GM12878 (cell line): ENCODE results near the gene TESK2. TPM values are rescaled to one million over a fixed set of nuclear protein-coding genes. Genes with fewer than 3 reads are reported as not detected.

Source experiments
- ATF7 ChIP-seq: fragments of 450-650 bp; IDR thresholded peaks from 2 replicates; pipeline ENCODE4 v1.6.1; 2016; ENCODE audit warnings: low read depth, mild to moderate bottlenecking
- IRF5 ChIP-seq: fragments of 450-650 bp; IDR thresholded peaks from 2 replicates; pipeline ENCODE4 v1.6.1; 2017; ENCODE audit warnings: borderline replicate concordance
- MLLT1 ChIP-seq: fragments of 450-650 bp; IDR thresholded peaks from 2 replicates; pipeline ENCODE4 v1.6.1; 2016; ENCODE audit warnings: mild to moderate bottlenecking
- YY1 ChIP-seq: IDR thresholded peaks from 2 replicates; pipeline ENCODE4 v1.6.1; 2011; ENCODE audit warnings: low read depth, mild to moderate bottlenecking, low read length
- ZNF687 ChIP-seq: fragments of 450-650 bp; IDR thresholded peaks from 2 replicates; pipeline ENCODE4 v1.6.1; 2017; ENCODE audit warnings: mild to moderate bottlenecking, moderate library complexity
- polyA plus RNA-seq, 11 experiments: library from polyadenylated mRNA; depleted of rRNA in 4 of 11; unstranded in 6 of 11; stranded (reverse) in 5 of 11; fragments of >200 nt; fragmentation: Nextera tagmentation in 4 of 11; fragmentation: Illumina TruSeq in 1 of 11; extraction: Ambion mirVana in 4 of 11; extraction: Trizol in 1 of 11; gene quantifications; 1 replicate in 1 of 11; 2 replicates in 10 of 11; pipeline versions ENCODE4 v1.2.1 to v1.2.3, GENCODE V29; 2011 to 2016; ENCODE audit warnings: inconsistent platforms in 2 of 11, missing spikeins in 2 of 11, low read depth in 1 of 11
- total RNA-seq, 4 experiments: library from RNA; depleted of rRNA in 3 of 4; stranded (reverse); fragments of >200 nt in 3 of 4; fragmentation: Illumina TruSeq in 1 of 4; extraction: Trizol in 1 of 4; gene quantifications; 2 replicates each; pipeline versions ENCODE4 v1.2.1 to v1.2.3, GENCODE V29; 2013 to 2021

Gene TESK2
- total and polyA plus RNA-seq, 10 of the 15 experiments (the other 5 are each of a cell fraction or from before 2014, with no cell fraction given), result 2.2 to 10.0 (median 5.7) TPM

GRCh38 chr1:45299296-45299695, 191.7 kb downstream of the TESK2 start (continued):
- no peak for TF ChIP-seq ZNF687
- TF ChIP-seq IRF5, result no peak
- TF ChIP-seq YY1, result no peak
- no peak for TF ChIP-seq MLLT1
- TF ChIP-seq ATF7, result no peak
